HepG2 (cell line): ENCODE measurements around the gene SCRT2. TPM values are rescaled to one million over a fixed set of nuclear protein-coding genes. Genes with fewer than 3 reads are reported as not detected.

ENCODE experiments used
- ATAC-seq: fragments of 200-7000 bp; cut with Tn5 transposase; 3 replicates; pipeline ENCODE4 v1.9.1; 2020; ENCODE audit warnings: mild to moderate bottlenecking, moderate library complexity
- Bru-seq: library from RNA; stranded (reverse); fragments of 400-500 nt; gene quantifications from one replicate; lab custom pipeline; 2021; lab: Mats Ljungman, UMichigan
- BruChase-seq, 2 experiments: library from RNA; stranded (reverse); fragments of 400-500 nt; gene quantifications; one replicate each; lab custom pipeline; 2021; lab: Mats Ljungman, UMichigan
- BruUV-seq: library from RNA; stranded (reverse); fragments of 400-500 nt; replicated peaks from 2 replicates; lab custom pipeline; 2021; lab: Mats Ljungman, UMichigan
- CTCF ChIA-PET: fragments of 300-600 bp; formaldehyde crosslinking; extraction: SDS; loops from one replicate; lab custom pipeline; 2021; ENCODE audit warnings: low total read pairs, inconsistent platforms, low intra/inter-chr PET ratio; lab: Yijun Ruan, JAX
- POLR2A ChIA-PET: fragments of 350-600 bp; sonication (Branson Sonifier 250); formaldehyde crosslinking; loops from one replicate; lab custom pipeline; 2020; ENCODE audit warnings: antibody characterized with exemption, inconsistent platforms; lab: Yijun Ruan, JAX
- DNase-seq: peaks from one replicate; pipeline ENCODE4 v3.0.0-alpha.2; 2015; ENCODE audit warnings: low spot score
- FAIRE-seq: peaks from 3 replicates; lab custom pipeline; 2011; peaks lifted over from hg19 to GRCh38; lab: Jason Lieb, UNC
- H2AFZ ChIP-seq: one replicate; pipeline ENCODE4 v1.6.1; 2011; ENCODE audit warnings: low read length, inconsistent platforms
- H3K27ac ChIP-seq: fragments of 300-600 bp; 3 replicates; pipeline ENCODE4 v1.8.0; 2011; ENCODE audit warnings: mixed run types, mild to moderate bottlenecking, mixed read lengths, low read length, inconsistent platforms; ENCODE audit not compliant: insufficient read depth; ENCODE audit errors: extremely low read length
- H3K27me3 ChIP-seq, 2 experiments: fragments of 200-600 bp in 1 of 2; 2 replicates in 1 of 2; 3 replicates in 1 of 2; pipeline versions ENCODE4 v1.6.0 to v1.8.0; 2011; ENCODE audit warnings: low read length in 2 of 2, mild to moderate bottlenecking in 2 of 2, moderate library complexity in 2 of 2, inconsistent platforms in 1 of 2; ENCODE audit not compliant: insufficient read depth in 2 of 2, control insufficient read depth in 1 of 2
- H3K36me3 ChIP-seq, 2 experiments: fragments of 200-600 bp in 1 of 2; replicated peaks in 1 of 2; 2 replicates in 1 of 2; 3 replicates in 1 of 2; pipeline versions ENCODE4 v1.5.1 to v1.8.0; 2011; ENCODE audit warnings: low read length in 2 of 2, inconsistent platforms in 1 of 2; ENCODE audit not compliant: insufficient read depth in 2 of 2, control insufficient read depth in 1 of 2
- H3K4me1 ChIP-seq: 2 replicates; pipeline ENCODE4 v1.5.1; 2012; ENCODE audit warnings: low read length, inconsistent platforms; ENCODE audit not compliant: insufficient read depth
- H3K4me2 ChIP-seq: 2 replicates; pipeline ENCODE4 v1.6.0; 2011; ENCODE audit warnings: low read depth, low read length, inconsistent platforms
- H3K4me3 ChIP-seq, 3 experiments: fragments of 200-600 bp in 1 of 3; sonication (generic), shearing (Covaris generic) in 1 of 3; replicated peaks in 1 of 3; 2 replicates each; pipeline ENCODE4 v1.5.1; 2011 to 2016; ENCODE audit warnings: low read length in 3 of 3, inconsistent platforms in 2 of 3, low read depth in 2 of 3, mild to moderate bottlenecking in 2 of 3, control low read depth in 1 of 3, mixed read lengths in 1 of 3; ENCODE audit not compliant: insufficient read depth in 1 of 3
- H3K79me2 ChIP-seq: one replicate; pipeline ENCODE4 v1.6.1; 2011; ENCODE audit warnings: low read length, inconsistent platforms; ENCODE audit not compliant: insufficient read depth
- H3K9ac ChIP-seq: 2 replicates; pipeline ENCODE4 v1.6.0; 2011; ENCODE audit warnings: mild to moderate bottlenecking, low read depth, low read length, inconsistent platforms; ENCODE audit not compliant: insufficient read depth
- H3K9me3 ChIP-seq: 2 replicates; pipeline ENCODE4 v1.5.1; 2012; ENCODE audit warnings: mild to moderate bottlenecking, low read length
- H4K20me1 ChIP-seq: 2 replicates; pipeline ENCODE4 v1.6.0; 2011; ENCODE audit warnings: inconsistent platforms, mild to moderate bottlenecking, low read length, moderate library complexity; ENCODE audit not compliant: insufficient read depth
- ELF3 ChIP-seq: IDR thresholded peaks from 2 replicates; pipeline ENCODE4 v1.6.1; 2016; ENCODE audit warnings: missing genetic modification reagents, missing compliant biosample characterization
- FUBP1 ChIP-seq: sonication (generic); formaldehyde crosslinking; IDR thresholded peaks from 2 replicates; pipeline ENCODE4 v1.5.1; 2020; ENCODE audit warnings: missing genetic modification reagents, mild to moderate bottlenecking, borderline replicate concordance
- HES4 ChIP-seq: sonication (generic); formaldehyde crosslinking; IDR thresholded peaks from 2 replicates; pipeline ENCODE4 v1.9.0; 2021; ENCODE audit warnings: mild to moderate bottlenecking, missing genetic modification reagents, borderline replicate concordance
- IKZF1 ChIP-seq: fragments of 450-650 bp; IDR thresholded peaks from 2 replicates; pipeline ENCODE4 v1.7.1; 2016
- IRF2 ChIP-seq: IDR thresholded peaks from 2 replicates; pipeline ENCODE4 v1.6.1; 2018; ENCODE audit warnings: missing genetic modification reagents, missing compliant biosample characterization
- NR0B2 ChIP-seq: sonication (generic); formaldehyde crosslinking; IDR thresholded peaks from 2 replicates; pipeline ENCODE4 v1.4.0; 2020; ENCODE audit warnings: mild to moderate bottlenecking, missing genetic modification reagents
- POLR2A ChIP-seq, 2 experiments: IDR thresholded peaks; 2 replicates each; pipeline ENCODE4 v1.6.1; 2011; ENCODE audit warnings: low read depth in 2 of 2, low read length in 2 of 2, mild to moderate bottlenecking in 1 of 2, moderate library complexity in 1 of 2; ENCODE audit not compliant: insufficient read depth in 1 of 2
- SP140L ChIP-seq: sonication (generic); formaldehyde crosslinking; IDR thresholded peaks from 2 replicates; pipeline ENCODE4 v1.4.0; 2020; ENCODE audit warnings: missing genetic modification reagents, borderline replicate concordance
- SPEN ChIP-seq: sonication (generic); formaldehyde crosslinking; IDR thresholded peaks from 2 replicates; pipeline ENCODE4 v1.5.1; 2020; ENCODE audit warnings: low read depth, mild to moderate bottlenecking, missing genetic modification reagents
- TBX2 ChIP-seq: sonication (generic); formaldehyde crosslinking; IDR thresholded peaks from 2 replicates; pipeline ENCODE4 v1.5.0; 2020; ENCODE audit warnings: missing genetic modification reagents, mild to moderate bottlenecking, borderline replicate concordance
- TSC22D2 ChIP-seq: sonication (generic); formaldehyde crosslinking; IDR thresholded peaks from 2 replicates; pipeline ENCODE4 v1.5.1; 2020; ENCODE audit warnings: missing genetic modification reagents, mild to moderate bottlenecking, borderline replicate concordance
- ZIK1 ChIP-seq: sonication (generic); formaldehyde crosslinking; IDR thresholded peaks from 2 replicates; pipeline ENCODE4 v1.5.0; 2020; ENCODE audit warnings: mild to moderate bottlenecking, low read depth, missing genetic modification reagents, borderline replicate concordance
- ZNF235 ChIP-seq: sonication (generic); formaldehyde crosslinking; IDR thresholded peaks from 2 replicates; pipeline ENCODE4 v1.8.1; 2023; ENCODE audit warnings: mild to moderate bottlenecking, missing genetic modification reagents, borderline replicate concordance
- ZNF253 ChIP-seq: sonication (generic); formaldehyde crosslinking; IDR thresholded peaks from 2 replicates; pipeline ENCODE4 v1.8.0; 2022; ENCODE audit warnings: mild to moderate bottlenecking, missing genetic modification reagents, borderline replicate concordance
- ZNF576 ChIP-seq: sonication (generic); formaldehyde crosslinking; IDR thresholded peaks from 2 replicates; pipeline ENCODE4 v1.4.0; 2020; ENCODE audit warnings: mild to moderate bottlenecking, missing genetic modification reagents
- ZNF782 ChIP-seq: sonication (generic); formaldehyde crosslinking; IDR thresholded peaks from 2 replicates; pipeline ENCODE4 v1.4.0; 2020; ENCODE audit warnings: missing genetic modification reagents, mild to moderate bottlenecking, borderline replicate concordance
- WGBS: methylation state at CpG from one replicate; pipeline ENCODE4 v1.1.6; 2017; ENCODE audit warnings: low lambda C conversion rate; 5-methylcytosine and 5-hydroxymethylcytosine counted together
- in situ Hi-C: cut with HindIII; loops from 2 replicates; pipeline ENCODE4 v1.10.0; 2017; ENCODE audit warnings: low pct_unique_long_range_greater_than_20kb; ENCODE audit not compliant: extremely low pct_ligation_motif_present
- intact Hi-C: fragments of 100-400 bp; cut with micrococcal nuclease; formaldehyde crosslinking; loops from one replicate; pipeline ENCODE4 v1.10.0; 2022; ENCODE audit not compliant: unreplicated experiment
- long read RNA-seq, 2 experiments: library from RNA in 1 of 2; library from polyadenylated mRNA in 1 of 2; stranded (forward) in 1 of 2; unstranded in 1 of 2; transcript quantifications; one replicate each; pipeline ENCODE4 v2.0.0, GENCODE V29; 2019 to 2022
- polyA minus RNA-seq, 3 experiments: library from RNA; depleted of rRNA, polyadenylated mRNA; stranded (reverse); fragments of >200 nt; gene quantifications; 2 replicates each; pipeline ENCODE4 v1.2.3, GENCODE V29; 2011; ENCODE audit warnings: low replicate concordance in 1 of 3
- polyA plus RNA-seq, 8 experiments: library from polyadenylated mRNA; depleted of rRNA in 3 of 8; stranded (reverse) in 7 of 8; unstranded in 1 of 8; fragments of >200 nt; fragmentation: Illumina TruSeq in 4 of 8; extraction: Trizol in 4 of 8; gene quantifications; 2 replicates each; pipeline versions ENCODE4 v1.2.1 to v1.2.3, GENCODE V29; 2011 to 2016; ENCODE audit warnings: low read depth in 4 of 8, missing spikeins in 1 of 8, mixed read lengths in 1 of 8; ENCODE audit not compliant: insufficient read depth in 1 of 8
- total RNA-seq, 5 experiments: library from RNA; depleted of rRNA; stranded (reverse); fragments of >200 nt; fragmentation: Illumina TruSeq; extraction: Trizol; gene quantifications; 2 replicates each; pipeline ENCODE4 v1.2.3, GENCODE V29; 2016; ENCODE audit warnings: low read depth in 1 of 5

The SCRT2 gene
- total RNA-seq (2016; rRNA removed; fragmentation: Illumina TruSeq; extraction: Trizol): not detected in 2 replicates
- not detected in 2 replicates for total RNA-seq (2016; cell fraction: cytosol; rRNA removed; fragmentation: Illumina TruSeq; extraction: Trizol; ENCODE audit: low read depth)
- not detected in 2 replicates for total RNA-seq (2016; cell fraction: insoluble cytoplasmic fraction; rRNA removed; fragmentation: Illumina TruSeq; extraction: Trizol)
- total RNA-seq (2016; cell fraction: membrane; rRNA removed; fragmentation: Illumina TruSeq; extraction: Trizol): not detected in 2 replicates
- total RNA-seq (2016; cell fraction: nucleus; rRNA removed; fragmentation: Illumina TruSeq; extraction: Trizol): not detected in 2 replicates
- polyA plus RNA-seq (2011; rRNA removed): not detected in 2 replicates
- not detected in 2 replicates for polyA plus RNA-seq (2011; cell fraction: cytosol; rRNA removed)
- not detected in 2 replicates for polyA plus RNA-seq (2011; cell fraction: nucleus; rRNA removed)
- polyA plus RNA-seq (2012): not detected in 2 replicates
- not detected in 2 replicates for polyA plus RNA-seq (2016; cell fraction: cytosol; fragmentation: Illumina TruSeq; extraction: Trizol; ENCODE audit: low read depth)
- polyA plus RNA-seq (2016; cell fraction: insoluble cytoplasmic fraction; fragmentation: Illumina TruSeq; extraction: Trizol; ENCODE audit: low read depth): not detected in 2 replicates
- not detected in 2 replicates for polyA plus RNA-seq (2016; cell fraction: membrane; fragmentation: Illumina TruSeq; extraction: Trizol; ENCODE audit: low read depth)
- not detected in 2 replicates for polyA plus RNA-seq (2016; cell fraction: nucleus; fragmentation: Illumina TruSeq; extraction: Trizol; ENCODE audit: insufficient read depth, low read depth)
- polyA minus RNA-seq (2011; rRNA and poly(A)+ RNA removed; ENCODE audit: low replicate concordance): not detected in 2 replicates
- not detected in 2 replicates for polyA minus RNA-seq (2011; cell fraction: cytosol; rRNA and poly(A)+ RNA removed)
- not detected in 2 replicates for polyA minus RNA-seq (2011; cell fraction: nucleus; rRNA and poly(A)+ RNA removed)
- Bru-seq, nascent RNA: not detected
- BruChase-seq, experiment 1, labeled RNA remaining after a 6-hour chase: not detected
- not detected for BruChase-seq, experiment 2, labeled RNA remaining after a 2-hour chase
- long read RNA-seq, experiment 1: 0 reads
- long read RNA-seq, experiment 2: 0 reads

- Histone ChIP-seq H3K9me3 (no peaks in the 10 kb centered on the region), H3K27me3 (peaks cover 15 to 63% of the 10 kb centered on the region in 2 experiments; a peak in 4 of 5 replicates), H3K79me2 (no peaks in the 10 kb centered on the region), H3K36me3 (no peaks in the 10 kb centered on the region), H3K4me2 (peak within 1 kb of the TSS; percentile 48), H3K9ac (no peak within 1 kb of the TSS), H2AFZ (no peak within 1 kb of the TSS), H3K4me1 (peaks cover 5% of the 10 kb centered on the region; the same call in 1 of the 2 replicates), H4K20me1 (peaks cover 27% of the 10 kb centered on the region; the same call in 1 of the 2 replicates), H3K27ac (no peak within 1 kb of the TSS), H3K4me3 (peak within 1 kb of the TSS in 1 of 3 experiments; percentile 7; a peak in 1 of 6 replicates)
- peak; percentile 54 for DNase-seq
- no peak for FAIRE-seq
- CTCF ChIA-PET: no interaction called here
- WGBS: 5% methylated on average over 44 of the region's 69 CpGs
- in situ Hi-C loops: no loop called here
- POLR2A ChIA-PET: interaction anchor here (1.3 kb wide), 2 partner anchors 29 to 329 kb away, joined by 3 to 4 read pairs; partner anchors contain the start of gene NRSN2
- ATAC-seq: peak; percentile 94
- intact Hi-C loops: loop anchor here (1.0 to 5.0 kb wide), 2 partner anchors 63 to 202 kb away; no protein-coding TSS in a partner anchor
- no TSS peak for BruUV-seq
- TF ChIP-seq IRF2 (CRISPR knock-in tag): peak; percentile 71; the same call in 1 of the 2 replicates
- peak; percentile 99 for TF ChIP-seq TSC22D2
- peak; percentile 79; the same call in 1 of the 2 replicates for TF ChIP-seq SP140L (CRISPR knock-in tag)
- TF ChIP-seq POLR2A (IDR thresholded peaks at IDR 0.05; ENCODE audit: insufficient read depth in 1 of 2, low read depth in 2 of 2, low read length in 2 of 2): no peak
- peak; percentile 96 for TF ChIP-seq NR0B2 (CRISPR knock-in tag)
- TF ChIP-seq ZNF253 (CRISPR knock-in tag): peak; percentile 89; the same call in 1 of the 2 replicates
- peak; percentile 100 for TF ChIP-seq HES4 (CRISPR knock-in tag)
- no peak for TF ChIP-seq FUBP1
- no peak for TF ChIP-seq ZNF576
- 0 out of 2 replicates have a peak, but pooled peaks have one; percentile 33 for TF ChIP-seq IKZF1
- peak; percentile 93 for TF ChIP-seq ELF3 (CRISPR knock-in tag)
- peak; percentile 93; the same call in 1 of the 2 replicates for TF ChIP-seq ZNF782 (CRISPR knock-in tag)
- peak; percentile 95 for TF ChIP-seq SPEN
- peak; percentile 71 for TF ChIP-seq TBX2 (CRISPR knock-in tag)
- peak; percentile 98 for TF ChIP-seq ZNF235
- TF ChIP-seq ZIK1 (CRISPR knock-in tag): peak; percentile 100
Measured at GRCh38 chr20:675453-676314, at the start of gene SCRT2. Gene SCRT2, minus strand, starts transcription at chr20:675802. Its CDS starts 201 bp downstream, at chr20:675601.
